EL (cell line): ENCODE results near the gene SKAP2.
A peak's percentile ranks its signal among the peaks of the same experiment; 100 is the strongest.
"Not testable (repeated sequence)": the region's sequence is repeated elsewhere in the genome, so short reads cannot be mapped to it uniquely, and the experiment has no call there.

ENCODE experiments used
- DNase-seq: peaks from one replicate; pipeline ENCODE4 v3.0.0-alpha.2; 2016

Gene SKAP2

GRCh38 chr7:26857170-26857505, 7.3 kb downstream of the SKAP2 start:
- DNase-seq, result no peak

- DNase-seq, result no peak
These were observed 8.0 kb downstream of the SKAP2 start for GRCh38 chr7:26856176-26856985.

GRCh38 chr7:26854876-26855855, 9.2 kb downstream of the SKAP2 start:
- no peak for DNase-seq

GRCh38 chr7:26853788-26854393, 10.5 kb downstream of the SKAP2 start:
- DNase-seq, result peak; percentile 53

- peak; percentile 11 for DNase-seq
These were observed 14.2 kb downstream of the SKAP2 start for GRCh38 chr7:26850193-26850651.

- DNase-seq, result no peak
These were observed 20.7 kb downstream of the SKAP2 start for GRCh38 chr7:26843705-26844104.

- no peak for DNase-seq
These were observed 21.5 kb downstream of the SKAP2 start for GRCh38 chr7:26842897-26843296.

- no peak for DNase-seq
These were observed 23.2 kb downstream of the SKAP2 start for GRCh38 chr7:26841003-26841739.

- not testable (repeated sequence) for DNase-seq
These were observed 27.6 kb downstream of the SKAP2 start for GRCh38 chr7:26836793-26837192.

- DNase-seq, result no peak
These were observed 49.0 kb downstream of the SKAP2 start for GRCh38 chr7:26815426-26815825.

GRCh38 chr7:26813432-26813831, 51.0 kb downstream of the SKAP2 start:
- DNase-seq, result peak; percentile 41

- DNase-seq, result no peak
These were observed 69.8 kb downstream of the SKAP2 start for GRCh38 chr7:26794541-26794940.

- DNase-seq, result no peak
These were observed 71.8 kb downstream of the SKAP2 start for GRCh38 chr7:26792576-26792975.

- no peak for DNase-seq
These were observed 72.4 kb downstream of the SKAP2 start for GRCh38 chr7:26792006-26792405.

GRCh38 chr7:26789481-26790184, 74.8 kb downstream of the SKAP2 start:
- DNase-seq, result no peak

- no peak for DNase-seq
These were observed 76.7 kb downstream of the SKAP2 start for GRCh38 chr7:26787701-26788100.

GRCh38 chr7:26784118-26784517, 80.3 kb downstream of the SKAP2 start:
- DNase-seq, result no peak

- peak; percentile 26 for DNase-seq
These were observed 81.9 kb downstream of the SKAP2 start for GRCh38 chr7:26782501-26782900.

GRCh38 chr7:26779978-26780595, 84.3 kb downstream of the SKAP2 start:
- no peak for DNase-seq

- no peak for DNase-seq
These were observed 87.0 kb downstream of the SKAP2 start for GRCh38 chr7:26777385-26777784.

GRCh38 chr7:26760501-26760900, 103.9 kb downstream of the SKAP2 start:
- no peak for DNase-seq
